A673 (cell line): ENCODE measurements around the gene MAN1C1. TPM values are rescaled to one million over a fixed set of nuclear protein-coding genes. Genes with fewer than 3 reads are reported as not detected.
A peak's percentile ranks its signal among the peaks of the same experiment; 100 is the strongest.

Experiments used
- BruUV-seq: library from RNA; stranded (reverse); fragments of 400-500 nt; replicated peaks from 2 replicates; lab custom pipeline; 2021; lab: Mats Ljungman, UMichigan
- CTCF ChIA-PET: fragments of 300-600 bp; sonication (Branson Sonifier 250); formaldehyde crosslinking; loops from one replicate; lab custom pipeline; 2022; ENCODE audit warnings: antibody characterized with exemption; lab: Charles Lee
- POLR2A ChIA-PET: fragments of 300-600 bp; sonication (Branson Sonifier 250); formaldehyde crosslinking; loops from one replicate; lab custom pipeline; 2022; ENCODE audit warnings: antibody characterized with exemption; ENCODE audit not compliant: low non-redundant PET; lab: Charles Lee
- DNase-seq: peaks from one replicate; pipeline ENCODE4 v3.0.0-alpha.2; 2015; ENCODE audit warnings: low spot score
- H3K27ac ChIP-seq: fragments of 200-600 bp; sonication (generic); 2 replicates; pipeline ENCODE4 v1.5.1; 2016; ENCODE audit warnings: mixed run types, low read depth, mild to moderate bottlenecking, mixed read lengths, antibody characterized with exemption, low read length; ENCODE audit not compliant: poor library complexity, severe bottlenecking
- H3K27me3 ChIP-seq: fragments of 200-600 bp; sonication (generic); replicated peaks from 2 replicates; pipeline ENCODE4 v1.6.1; 2017; ENCODE audit warnings: mixed run types, low read depth, mild to moderate bottlenecking, mixed read lengths, antibody characterized with exemption, low read length; ENCODE audit not compliant: insufficient read depth, poor library complexity
- H3K36me3 ChIP-seq: fragments of 200-600 bp; sonication (generic); 2 replicates; pipeline ENCODE4 v1.6.1; 2016; ENCODE audit warnings: mixed run types, mild to moderate bottlenecking, mixed read lengths, antibody characterized with exemption, low read length; ENCODE audit not compliant: insufficient read depth, poor library complexity, severe bottlenecking
- H3K4me1 ChIP-seq: fragments of 200-600 bp; sonication (generic); 2 replicates; pipeline ENCODE4 v1.6.1; 2017; ENCODE audit warnings: mixed run types, mild to moderate bottlenecking, mixed read lengths, antibody characterized with exemption, low read length; ENCODE audit not compliant: insufficient read depth, poor library complexity, severe bottlenecking
- H3K4me3 ChIP-seq: fragments of 200-600 bp; sonication (generic); 2 replicates; pipeline ENCODE4 v1.5.1; 2016; ENCODE audit warnings: low read depth, mixed run types, mild to moderate bottlenecking, mixed read lengths, low read length; ENCODE audit not compliant: poor library complexity, severe bottlenecking
- H3K9me3 ChIP-seq: fragments of 200-600 bp; sonication (generic); 2 replicates; pipeline ENCODE4 v1.6.1; 2016; ENCODE audit warnings: mixed run types, low read depth, mild to moderate bottlenecking, mixed read lengths, antibody characterized with exemption, low read length; ENCODE audit not compliant: poor library complexity, severe bottlenecking
- EZH2 ChIP-seq: fragments of 200-600 bp; sonication (generic); IDR thresholded peaks from 2 replicates; pipeline ENCODE4 v1.6.1; 2017; ENCODE audit warnings: borderline replicate concordance, low read depth, mild to moderate bottlenecking, mixed read lengths, antibody characterized with exemption, low read length; ENCODE audit not compliant: poor library complexity, severe bottlenecking
- intact Hi-C: fragments of 100-400 bp; cut with micrococcal nuclease; formaldehyde crosslinking; loops from one replicate; pipeline ENCODE4 v1.10.0; 2022; ENCODE audit not compliant: unreplicated experiment
- total RNA-seq: library from RNA; stranded (reverse); gene quantifications from 2 replicates; pipeline ENCODE4 v1.2.3, GENCODE V29; 2021
- TF ChIP-seq, protein P1 (sequence below): fragments of 300-800, 200-600 bp; sonication (generic); conservative IDR thresholded peaks from 2 replicates; pipeline ENCODE4 v1.5.1; 2017; ENCODE audit warnings: low read depth, mild to moderate bottlenecking, antibody characterized with exemption, low read length, moderate library complexity, mixed read lengths

MAN1C1 gene
- total RNA-seq, 1 experiment from 2014 or later, result 0.21 TPM

DNA sequence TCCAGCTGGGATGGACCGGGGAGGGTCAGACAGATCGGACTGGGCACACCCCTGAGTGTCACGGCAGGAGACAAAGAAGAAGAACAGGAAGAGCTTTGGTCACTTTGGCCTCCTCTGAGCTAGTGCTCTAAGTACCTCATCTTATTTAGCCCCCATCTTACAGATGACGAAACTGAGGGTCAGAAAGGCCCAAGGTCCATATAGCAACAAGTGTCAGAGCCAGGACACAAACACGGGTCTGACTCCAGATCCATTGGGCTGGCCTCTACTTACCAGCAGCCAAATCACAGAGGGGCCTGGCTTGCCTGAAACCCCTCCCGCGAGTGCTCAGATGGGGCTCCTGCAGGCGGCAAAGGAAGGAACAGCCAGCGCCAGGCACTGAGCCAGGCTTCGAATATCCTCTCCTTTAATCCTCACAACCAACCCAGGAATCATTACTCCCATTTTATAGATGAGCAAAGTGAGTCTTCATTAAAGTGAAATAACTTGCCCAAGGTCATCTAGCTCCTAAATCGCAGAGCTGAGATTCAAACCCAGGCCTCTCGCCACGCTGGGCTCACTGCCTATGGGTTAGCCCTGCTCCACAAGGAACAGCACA is 157.7 kb downstream of the MAN1C1 start:
- Histone ChIP-seq H3K27ac (no peak overlapping the region), H3K4me1 (peaks cover 19% of the 10 kb centered on the region), H3K4me3 (no peak overlapping the region), H3K27me3 (no peaks in the 10 kb centered on the region), H3K9me3 (no peaks in the 10 kb centered on the region), H3K36me3 (no peaks in the 10 kb centered on the region)
- BruUV-seq, result no TSS peak
- intact Hi-C loops, result no loop called here
- ChIA-PET POLR2A (no interaction called here), CTCF (interaction anchor here (0.7 kb wide), 1 partner anchor 160 kb away, joined by 3 read pairs; no protein-coding TSS in a partner anchor)
- peak; percentile 30 for DNase-seq
- TF ChIP-seq, protein P1, sequence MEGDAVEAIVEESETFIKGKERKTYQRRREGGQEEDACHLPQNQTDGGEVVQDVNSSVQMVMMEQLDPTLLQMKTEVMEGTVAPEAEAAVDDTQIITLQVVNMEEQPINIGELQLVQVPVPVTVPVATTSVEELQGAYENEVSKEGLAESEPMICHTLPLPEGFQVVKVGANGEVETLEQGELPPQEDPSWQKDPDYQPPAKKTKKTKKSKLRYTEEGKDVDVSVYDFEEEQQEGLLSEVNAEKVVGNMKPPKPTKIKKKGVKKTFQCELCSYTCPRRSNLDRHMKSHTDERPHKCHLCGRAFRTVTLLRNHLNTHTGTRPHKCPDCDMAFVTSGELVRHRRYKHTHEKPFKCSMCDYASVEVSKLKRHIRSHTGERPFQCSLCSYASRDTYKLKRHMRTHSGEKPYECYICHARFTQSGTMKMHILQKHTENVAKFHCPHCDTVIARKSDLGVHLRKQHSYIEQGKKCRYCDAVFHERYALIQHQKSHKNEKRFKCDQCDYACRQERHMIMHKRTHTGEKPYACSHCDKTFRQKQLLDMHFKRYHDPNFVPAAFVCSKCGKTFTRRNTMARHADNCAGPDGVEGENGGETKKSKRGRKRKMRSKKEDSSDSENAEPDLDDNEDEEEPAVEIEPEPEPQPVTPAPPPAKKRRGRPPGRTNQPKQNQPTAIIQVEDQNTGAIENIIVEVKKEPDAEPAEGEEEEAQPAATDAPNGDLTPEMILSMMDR, result no peak
- TF ChIP-seq EZH2, result no peak

DNA sequence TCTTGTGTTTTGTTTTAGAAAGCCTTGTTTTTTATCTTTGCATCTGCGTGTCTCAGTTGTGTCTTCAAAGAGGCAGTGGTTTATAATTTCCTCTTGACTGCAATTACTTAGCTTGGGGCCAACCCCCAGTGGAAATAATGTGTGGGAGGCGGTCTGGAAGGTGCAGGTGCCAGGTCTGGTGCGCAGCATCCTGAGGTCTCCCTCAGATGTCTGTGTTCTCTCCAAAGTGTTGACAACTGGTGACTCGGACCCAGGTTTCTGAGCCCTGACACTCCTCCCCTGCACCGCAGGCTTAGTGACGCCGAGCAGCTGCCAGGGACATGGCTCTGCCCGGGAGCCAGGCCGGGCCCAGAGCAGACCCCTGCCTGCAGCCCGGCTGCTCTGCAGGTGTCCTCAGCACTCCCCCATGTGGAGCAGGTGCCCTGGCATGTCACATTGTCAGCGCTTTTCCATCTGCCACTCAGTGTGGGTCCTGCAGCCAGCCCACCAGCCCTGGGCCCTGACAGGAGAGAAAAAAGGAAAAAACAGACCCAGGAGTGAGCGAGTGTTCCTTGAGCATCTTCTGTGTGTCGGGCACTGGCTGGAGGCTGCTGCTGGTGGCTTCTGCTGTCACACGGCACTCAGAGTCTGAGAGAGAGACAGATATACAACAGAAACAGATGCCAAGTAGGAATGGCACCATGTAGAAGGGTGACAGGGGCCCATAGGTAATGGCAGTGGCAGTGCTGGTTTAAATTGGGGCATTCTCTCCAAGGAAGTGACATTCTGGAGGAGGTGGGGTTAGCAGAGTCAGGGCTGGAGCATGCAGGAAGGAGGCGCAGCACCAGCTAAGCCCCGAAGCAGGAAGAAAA is 158.6 kb downstream of the MAN1C1 start:
- peaks cover 20% of the 10 kb centered on the region for H3K4me1 ChIP-seq
- no peaks in the 10 kb centered on the region for H3K27me3 ChIP-seq
- H3K27ac ChIP-seq, result no peak overlapping the region
- DNase-seq, result no peak
- no peaks in the 10 kb centered on the region for H3K9me3 ChIP-seq
- H3K36me3 ChIP-seq, result no peaks in the 10 kb centered on the region
- TF ChIP-seq, protein P1, result no peak
- intact Hi-C loops, result no loop called here
- ChIA-PET CTCF (interaction anchor here (0.7 kb wide), 1 partner anchor 161 kb away, joined by 3 read pairs; no protein-coding TSS in a partner anchor), POLR2A (no interaction called here)
- H3K4me3 ChIP-seq, result no peak overlapping the region
- BruUV-seq, result no TSS peak

DNA sequence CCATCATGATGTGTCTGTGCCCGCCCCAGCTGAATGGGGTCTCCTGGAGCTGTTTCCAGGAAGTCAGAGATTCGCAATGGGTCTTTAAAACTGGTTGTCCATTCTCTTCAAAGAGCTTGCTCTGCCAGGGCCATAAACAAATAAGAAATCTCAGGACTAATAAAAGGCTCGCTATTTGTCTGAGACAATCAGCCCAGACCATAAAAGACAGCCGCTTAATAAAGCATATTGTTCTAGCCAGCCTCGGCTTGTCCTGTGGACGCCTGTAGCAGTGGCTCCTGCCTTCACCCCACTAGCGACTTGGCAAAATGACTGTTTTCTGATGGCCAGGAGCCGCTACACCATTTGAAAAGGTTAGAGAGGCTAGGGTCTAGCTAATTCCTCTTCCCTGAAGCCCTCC is 162.8 kb downstream of the MAN1C1 start:
- Histone ChIP-seq H3K4me3 (no peak overlapping the region), H3K27me3 (no peaks in the 10 kb centered on the region), H3K4me1 (peaks cover 9% of the 10 kb centered on the region), H3K36me3 (no peaks in the 10 kb centered on the region), H3K9me3 (no peaks in the 10 kb centered on the region), H3K27ac (no peak overlapping the region)
- no peak for DNase-seq
- no peak for TF ChIP-seq EZH2
- TF ChIP-seq, protein P1, result no peak
- POLR2A ChIA-PET, result no interaction called here
- intact Hi-C loops, result no loop called here
- CTCF ChIA-PET, result no interaction called here
- BruUV-seq, result no TSS peak
